HG03139 (cell line): ENCODE measurements around the gene WFDC11.

Source experiments
- ATAC-seq: cut with Tn5 transposase; IDR thresholded peaks from one replicate; pipeline ENCODE4 v1.9.1; 2021; ENCODE audit not compliant: unreplicated experiment

Gene WFDC11

GRCh38 chr20:45629496-45630100 lies 40.4 kb downstream of the WFDC11 start, which contains the start of gene WFDC10A:
Gene WFDC10A, plus strand, starts transcription at chr20:45629739. Its CDS starts 75 bp downstream, at chr20:45629814.
- no peak for ATAC-seq

GRCh38 chr20:45626540-45626939 lies 43.5 kb downstream of the WFDC11 start:
- ATAC-seq, result no peak

GRCh38 chr20:45621593-45621992 lies 48.4 kb downstream of the WFDC11 start:
- ATAC-seq, result no peak

GRCh38 chr20:45617591-45617990 lies 52.4 kb downstream of the WFDC11 start:
- ATAC-seq, result no peak

- ATAC-seq, result no peak
These were observed 57.7 kb downstream of the WFDC11 start for GRCh38 chr20:45612314-45612713.

GRCh38 chr20:45611054-45611453 lies 59.0 kb downstream of the WFDC11 start:
- ATAC-seq, result no peak

GRCh38 chr20:45607810-45608209 lies 62.2 kb downstream of the WFDC11 start:
- ATAC-seq, result no peak
